ENCODE measurements around the gene GATA6. TPM values are rescaled to one million over a fixed set of nuclear protein-coding genes. Genes with fewer than 3 reads are reported as not detected.
A peak's percentile ranks its signal among the peaks of the same experiment; 100 is the strongest.

The GATA6 gene
- total and polyA plus RNA-seq, 2 experiments from 2014 or later, result 0.08 TPM; not detected in 1

- TF ChIP-seq REST (IDR thresholded peaks at IDR 0.05; ENCODE audit: unreplicated experiment) (no peak), CREB1 (CRISPR knock-in tag; IDR thresholded peaks at IDR 0.05; ENCODE audit: low read depth) (no peak), CTCF (conservative IDR thresholded peaks at IDR 0.05; ENCODE audit: low read depth in 2 of 2) (no peak), JUNB (IDR thresholded peaks at IDR 0.05; ENCODE audit: unreplicated experiment) (no peak), EZH2phosphoT487 (IDR thresholded peaks at IDR 0.05; ENCODE audit: unreplicated experiment) (no peak), EZH2 (IDR thresholded peaks at IDR 0.05; ENCODE audit: low read depth, unreplicated experiment) (no peak), STAT1 (IDR thresholded peaks at IDR 0.05; ENCODE audit: unreplicated experiment) (no peak)
These were observed 63.9 kb downstream of the GATA6 start (continued) for GRCh38 chr18:22233266-22233665.

- Histone ChIP-seq H2AFZ (no peak overlapping the region), H3K27me3 (ENCODE audit: insufficient read depth) (no peaks in the 10 kb centered on the region), H4K20me1 (replicated peaks; ENCODE audit: insufficient read depth) (no peaks in the 10 kb centered on the region), H3K4me2 (no peak overlapping the region), H3K79me2 (replicated peaks; ENCODE audit: insufficient read depth) (no peaks in the 10 kb centered on the region), H3F3A (replicated peaks; ENCODE audit: low read depth) (no peaks in the 10 kb centered on the region), H3K4me3 (no peak overlapping the region), H3K9me2 (ENCODE audit: insufficient read depth) (peaks cover 3% of the 10 kb centered on the region; the same call in 1 of the 2 replicates), H3K27ac (ENCODE audit: low read depth) (no peak overlapping the region), H3K4me1 (ENCODE audit: insufficient read depth) (no peaks in the 10 kb centered on the region; the same call in 1 of the 2 replicates), H3K36me3 (ENCODE audit: insufficient read depth) (no peaks in the 10 kb centered on the region)
- no peak for TF ChIP-seq ZNF114 (CRISPR knock-in tag; IDR thresholded peaks at IDR 0.05)
- peak in 1 of 2 experiments; percentile 19; a peak in 1 of 4 replicates for TF ChIP-seq CTCF (conservative IDR thresholded peaks at IDR 0.05; ENCODE audit: low read depth in 2 of 2)
- TF ChIP-seq JUNB (IDR thresholded peaks at IDR 0.05; ENCODE audit: unreplicated experiment), result no peak
- TF ChIP-seq STAT1 (IDR thresholded peaks at IDR 0.05; ENCODE audit: unreplicated experiment), result no peak
- TF ChIP-seq ETS1 (IDR thresholded peaks at IDR 0.05), result no peak
- peak; percentile 3 for DNase-seq (ENCODE audit: low spot score)
- Mint-ChIP-seq H3K9me3 (no peaks in the 10 kb centered on the region; the same call in 2 of the 3 replicates), H3K27me3 (ENCODE audit: insufficient read depth, low read depth, poor library complexity) (peaks cover 1% of the 10 kb centered on the region), H3K27ac (no peak overlapping the region), H3K36me3 (ENCODE audit: low read depth) (no peaks in the 10 kb centered on the region), H3K4me3 (no peak overlapping the region), H3K4me1 (peaks cover 9% of the 10 kb centered on the region; the same call in 2 of the 3 replicates)
- no peak for ATAC-seq
These were observed 68.6 kb downstream of the GATA6 start for GRCh38 chr18:22238036-22238435.
